ENCODE data around the gene TSSK3.
A peak's percentile ranks its signal among the peaks of the same experiment; 100 is the strongest.

The TSSK3 gene

GRCh38 chr1:32362474-32363313 lies at the start of gene TSSK3, which contains the start of gene FAM229A:
Gene TSSK3, plus strand, starts transcription at chr1:32362539. Its CDS starts 163 bp downstream, at chr1:32362702.
Gene FAM229A, minus strand, starts transcription at chr1:32362485. Its CDS starts 394 bp downstream, at chr1:32362091.
- no peak for DNase-seq (ENCODE audit: low read depth)

- DNase-seq (ENCODE audit: low read depth), result no peak
Measured at GRCh38 chr1:32316903-32317277, 45.4 kb upstream of the TSSK3 start.

- DNase-seq (ENCODE audit: low read depth), result no peak
Measured at GRCh38 chr1:32318127-32318869, 44.0 kb upstream of the TSSK3 start.

GRCh38 chr1:32321712-32322291 lies 40.5 kb upstream of the TSSK3 start:
- DNase-seq (ENCODE audit: low read depth), result no peak

GRCh38 chr1:32327204-32327603 lies 35.1 kb upstream of the TSSK3 start:
- DNase-seq (ENCODE audit: low read depth), result no peak

GRCh38 chr1:32329931-32330466 lies 32.3 kb upstream of the TSSK3 start:
- DNase-seq (ENCODE audit: low read depth), result no peak

- no peak for DNase-seq (ENCODE audit: low read depth)
Measured at GRCh38 chr1:32330558-32331151, 31.7 kb upstream of the TSSK3 start.

GRCh38 chr1:32331549-32331948 lies 30.8 kb upstream of the TSSK3 start:
- DNase-seq (ENCODE audit: low read depth), result no peak

GRCh38 chr1:32332290-32333079 lies 29.9 kb upstream of the TSSK3 start:
- DNase-seq (ENCODE audit: low read depth), result no peak

GRCh38 chr1:32333251-32333963 lies 28.9 kb upstream of the TSSK3 start:
- DNase-seq (ENCODE audit: low read depth), result no peak

- DNase-seq (ENCODE audit: low read depth), result no peak
Measured at GRCh38 chr1:32334274-32334861, 28.0 kb upstream of the TSSK3 start.

GRCh38 chr1:32334864-32335534 lies 27.3 kb upstream of the TSSK3 start:
- DNase-seq (ENCODE audit: low read depth), result peak; percentile 62

GRCh38 chr1:32335535-32335789 lies 26.9 kb upstream of the TSSK3 start:
- DNase-seq (ENCODE audit: low read depth), result no peak

- peak; percentile 85 for DNase-seq (ENCODE audit: low read depth)
Measured at GRCh38 chr1:32335790-32336590, 26.3 kb upstream of the TSSK3 start, which contains the start of gene MARCKSL1. Gene MARCKSL1, minus strand, starts transcription at chr1:32336233. Its CDS starts 200 bp downstream, at chr1:32336033.

GRCh38 chr1:32336591-32336932 lies 25.8 kb upstream of the TSSK3 start:
- DNase-seq (ENCODE audit: low read depth), result no peak

- DNase-seq (ENCODE audit: low read depth), result no peak
Measured at GRCh38 chr1:32336963-32337675, 25.2 kb upstream of the TSSK3 start.

GRCh38 chr1:32337855-32338636 lies 24.3 kb upstream of the TSSK3 start:
- DNase-seq (ENCODE audit: low read depth), result no peak
